ENCODE data around the gene CNPY3. TPM values are rescaled to one million over a fixed set of nuclear protein-coding genes. Genes with fewer than 3 reads are reported as not detected.

The CNPY3 gene
- total and polyA plus RNA-seq, 10 of the 15 experiments (the other 5 are each of a cell fraction or from before 2014, with no cell fraction given), result 7.2 to 102 (median 73.6) TPM

DNA sequence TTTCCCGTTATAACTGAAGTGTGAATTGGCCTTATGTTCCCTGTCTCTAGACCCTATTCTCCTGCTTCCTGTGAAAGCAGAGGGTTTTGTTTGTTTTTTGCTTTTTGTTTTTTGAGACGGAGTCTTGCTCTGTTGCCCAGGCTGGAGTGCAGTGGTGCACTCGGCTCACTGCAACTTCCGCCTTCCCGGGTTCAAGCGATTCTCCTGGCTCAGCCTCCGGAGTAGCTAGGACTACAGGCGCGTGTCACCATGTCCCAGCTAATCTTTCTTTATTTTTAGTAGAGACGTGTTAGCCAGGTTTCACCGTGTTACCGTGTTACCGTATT, 30.6 kb downstream of the CNPY3 start (continued):
- TF ChIP-seq, protein P1, sequence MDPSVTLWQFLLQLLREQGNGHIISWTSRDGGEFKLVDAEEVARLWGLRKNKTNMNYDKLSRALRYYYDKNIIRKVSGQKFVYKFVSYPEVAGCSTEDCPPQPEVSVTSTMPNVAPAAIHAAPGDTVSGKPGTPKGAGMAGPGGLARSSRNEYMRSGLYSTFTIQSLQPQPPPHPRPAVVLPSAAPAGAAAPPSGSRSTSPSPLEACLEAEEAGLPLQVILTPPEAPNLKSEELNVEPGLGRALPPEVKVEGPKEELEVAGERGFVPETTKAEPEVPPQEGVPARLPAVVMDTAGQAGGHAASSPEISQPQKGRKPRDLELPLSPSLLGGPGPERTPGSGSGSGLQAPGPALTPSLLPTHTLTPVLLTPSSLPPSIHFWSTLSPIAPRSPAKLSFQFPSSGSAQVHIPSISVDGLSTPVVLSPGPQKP (IDR thresholded peaks at IDR 0.05; ENCODE audit: low read depth, low read length), result no peak
- TF ChIP-seq HDGF (IDR thresholded peaks at IDR 0.05), result no peak

DNA sequence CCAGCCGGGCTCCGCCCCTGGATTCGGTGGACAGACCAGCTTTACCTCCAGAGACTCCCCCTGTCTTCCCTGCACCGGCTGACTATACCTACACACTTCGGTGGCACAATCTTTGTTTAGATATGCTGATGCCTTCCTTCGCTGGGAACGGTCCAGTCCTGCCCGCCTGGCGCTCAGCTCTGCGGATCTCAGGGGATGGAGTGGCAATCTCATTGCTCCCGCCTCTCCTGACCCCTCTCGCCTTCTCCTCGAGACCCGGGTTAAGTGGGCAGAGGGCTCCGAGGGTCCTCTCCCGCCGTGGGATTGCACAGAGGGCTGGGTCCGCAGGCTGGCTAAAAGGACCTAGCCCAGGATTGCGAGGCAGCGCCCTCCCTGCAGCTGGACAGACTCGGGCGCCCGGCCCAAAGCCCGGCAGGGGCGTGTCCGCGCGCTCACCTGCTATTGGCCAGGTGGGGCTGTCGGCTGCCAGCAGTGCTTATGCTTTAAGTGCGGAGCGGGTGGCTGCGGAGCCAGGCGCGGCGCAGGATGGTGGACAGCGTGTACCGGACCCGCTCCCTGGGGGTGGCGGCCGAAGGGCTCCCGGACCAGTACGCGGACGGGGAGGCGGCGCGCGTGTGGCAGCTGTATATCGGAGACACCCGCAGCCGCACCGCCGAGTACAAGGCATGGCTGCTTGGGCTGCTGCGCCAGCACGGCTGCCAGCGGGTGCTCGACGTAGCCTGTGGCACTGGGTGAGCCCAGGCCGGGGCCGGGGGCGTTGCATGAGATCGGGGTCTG, 31.2 kb downstream of the CNPY3 start, which contains the start of gene GNMT:
Gene GNMT, plus strand, starts transcription at position 512 of the 777 bp plus-strand sequence. Its CDS starts 14 bp downstream, at position 526.
- H3K4me3 ChIP-seq, result no peak within 1 kb of the TSS
- intact Hi-C loops (cut with micrococcal nuclease; ENCODE audit: unreplicated experiment), result no loop called here
- H3K79me2 ChIP-seq (ENCODE audit: control insufficient read depth, insufficient read depth, low read length), result no peaks in the 10 kb centered on the region
- WGBS (ENCODE audit: insufficient coverage, insufficient replicate concordance, low lambda C conversion rate, missing lambda C conversion rate), result 12% methylated on average over 54 of the region's 62 CpGs
- TF ChIP-seq POLR2A (IDR thresholded peaks at IDR 0.05; ENCODE audit: low read depth, low read length) (peak; percentile 42; the same call in 1 of the 2 replicates), BRCA1 (IDR thresholded peaks at IDR 0.05; ENCODE audit: low read depth, low read length) (no peak)
- H3K36me3 ChIP-seq (ENCODE audit: control insufficient read depth in 2 of 2, insufficient read depth in 2 of 2, low read length in 1 of 2), result no peaks in the 10 kb centered on the region; a peak in 1 of 4 replicates
- no peaks in the 10 kb centered on the region for H4K20me1 ChIP-seq (ENCODE audit: control insufficient read depth, insufficient read depth)
- H3K9ac ChIP-seq (ENCODE audit: control insufficient read depth, insufficient read depth, low read length), result no peak within 1 kb of the TSS
- no peaks in the 10 kb centered on the region for H3K4me1 ChIP-seq (ENCODE audit: control insufficient read depth, insufficient read depth, low read length)
- no peaks in the 10 kb centered on the region for H3K9me3 ChIP-seq (replicated peaks; ENCODE audit: control insufficient read depth, insufficient read depth, low read length)
- ChIA-PET POLR2A (no interaction called here), CTCF (interaction anchor here (1.0 kb wide), 1 partner anchor 59 kb away, joined by 3 read pairs; no protein-coding TSS in a partner anchor), SMC1A (ENCODE audit: uncharacterized antibody, unreplicated experiment) (no interaction called here), RAD21 (ENCODE audit: unreplicated experiment) (no interaction called here)
- no peaks in the 10 kb centered on the region for H3K27me3 ChIP-seq (replicated peaks in 1 of 2; ENCODE audit: control insufficient read depth in 2 of 2, insufficient read depth in 2 of 2, low read length in 1 of 2)
- ATAC-seq (peak; percentile 73), DNase-seq (ENCODE audit: low read depth, low spot score) (no peak), FAIRE-seq (no peak)
- no peak within 1 kb of the TSS; the same call in 1 of the 2 replicates for H2AFZ ChIP-seq (ENCODE audit: control insufficient read depth, low read depth, low read length)
- in situ Hi-C loops (cut with MboI), result no loop called here
- peak within 1 kb of the TSS; percentile 70; the same call in 1 of the 2 replicates for H3K4me2 ChIP-seq (ENCODE audit: control insufficient read depth, insufficient read depth)
- no peak within 1 kb of the TSS for H3K27ac ChIP-seq (ENCODE audit: control insufficient read depth, insufficient read depth)
- no TSS peak for BruUV-seq (replicated peaks)

Measured in GM12878 (cell line).